ENCODE measurements around the gene RFXAP. TPM values are rescaled to one million over a fixed set of nuclear protein-coding genes. Genes with fewer than 3 reads are reported as not detected.
A peak's percentile ranks its signal among the peaks of the same experiment; 100 is the strongest.

The RFXAP gene
- total RNA-seq, 1 donor from 2014 or later: 5.3 TPM

DNA sequence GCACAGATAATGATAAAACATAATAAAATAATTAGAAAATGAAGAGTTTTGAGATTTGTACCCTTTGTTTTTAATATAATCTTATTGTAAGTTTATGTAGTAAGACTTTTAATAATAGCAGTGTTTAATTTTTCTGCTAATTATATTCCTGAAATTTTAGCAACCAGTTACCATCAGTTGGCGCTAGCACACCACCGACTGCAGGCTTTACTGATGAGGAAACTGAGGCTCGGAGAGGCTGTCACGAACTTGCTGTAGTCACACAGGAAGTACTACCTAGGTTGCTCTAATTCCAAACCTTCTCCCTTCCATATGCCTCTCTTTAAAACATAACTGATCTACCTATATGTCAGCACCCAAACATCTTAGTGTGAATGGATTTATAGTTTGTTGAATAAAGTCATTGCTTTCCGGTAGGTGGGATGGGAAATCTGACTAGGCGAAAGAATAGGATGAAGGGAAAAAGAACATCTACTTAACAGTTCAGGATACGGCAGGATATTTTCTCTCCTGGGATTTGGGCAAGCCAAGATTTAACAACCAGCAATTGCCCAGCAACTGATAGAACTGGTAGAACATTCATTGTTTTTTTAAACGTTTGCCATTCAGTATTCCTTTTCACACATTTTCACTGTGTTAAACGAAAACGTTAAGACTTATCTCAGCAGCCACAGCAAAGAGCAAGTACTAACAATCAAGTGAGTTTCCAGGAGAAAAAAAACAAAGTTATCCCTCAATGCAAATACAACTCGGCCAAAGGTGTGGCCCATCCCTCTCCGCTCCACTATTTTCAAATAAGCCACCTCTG lies 822 bp upstream of the RFXAP start:
- H3K27me3 ChIP-seq: no peaks in the 10 kb centered on the region
- DNase-seq: no peak

DNA sequence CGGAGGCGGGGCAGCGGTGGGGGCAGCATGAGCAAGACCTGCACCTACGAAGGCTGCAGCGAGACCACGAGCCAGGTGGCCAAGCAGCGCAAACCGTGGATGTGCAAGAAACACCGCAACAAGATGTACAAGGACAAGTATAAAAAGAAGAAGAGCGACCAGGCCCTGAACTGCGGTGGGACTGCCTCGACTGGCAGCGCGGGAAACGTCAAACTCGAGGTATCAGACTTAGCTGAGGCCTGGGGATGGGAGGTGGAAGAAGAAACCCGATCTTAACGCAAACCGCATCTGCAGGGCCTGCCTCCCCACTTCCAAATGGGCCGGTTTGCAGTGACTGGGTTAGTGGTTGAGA lies 693 bp downstream of the RFXAP start:
- peak overlapping the region; percentile 79 for H3K27ac ChIP-seq
- peak overlapping the region; percentile 74 for H3K4me3 ChIP-seq
- TF ChIP-seq, protein P1, sequence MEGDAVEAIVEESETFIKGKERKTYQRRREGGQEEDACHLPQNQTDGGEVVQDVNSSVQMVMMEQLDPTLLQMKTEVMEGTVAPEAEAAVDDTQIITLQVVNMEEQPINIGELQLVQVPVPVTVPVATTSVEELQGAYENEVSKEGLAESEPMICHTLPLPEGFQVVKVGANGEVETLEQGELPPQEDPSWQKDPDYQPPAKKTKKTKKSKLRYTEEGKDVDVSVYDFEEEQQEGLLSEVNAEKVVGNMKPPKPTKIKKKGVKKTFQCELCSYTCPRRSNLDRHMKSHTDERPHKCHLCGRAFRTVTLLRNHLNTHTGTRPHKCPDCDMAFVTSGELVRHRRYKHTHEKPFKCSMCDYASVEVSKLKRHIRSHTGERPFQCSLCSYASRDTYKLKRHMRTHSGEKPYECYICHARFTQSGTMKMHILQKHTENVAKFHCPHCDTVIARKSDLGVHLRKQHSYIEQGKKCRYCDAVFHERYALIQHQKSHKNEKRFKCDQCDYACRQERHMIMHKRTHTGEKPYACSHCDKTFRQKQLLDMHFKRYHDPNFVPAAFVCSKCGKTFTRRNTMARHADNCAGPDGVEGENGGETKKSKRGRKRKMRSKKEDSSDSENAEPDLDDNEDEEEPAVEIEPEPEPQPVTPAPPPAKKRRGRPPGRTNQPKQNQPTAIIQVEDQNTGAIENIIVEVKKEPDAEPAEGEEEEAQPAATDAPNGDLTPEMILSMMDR (IDR thresholded peaks at IDR 0.05): no peak
- no peaks in the 10 kb centered on the region for H3K36me3 ChIP-seq
- H3K27me3 ChIP-seq: no peaks in the 10 kb centered on the region
- no peak for DNase-seq
- H3K4me1 ChIP-seq: peaks cover 22% of the 10 kb centered on the region
- intact Hi-C loops (cut with DNase I): no loop called here
- no peaks in the 10 kb centered on the region for H3K9me3 ChIP-seq
- ATAC-seq: peak; percentile 3

More for the DNA sequence above, 822 bp upstream of the RFXAP start:
- TF ChIP-seq, protein P1 (IDR thresholded peaks at IDR 0.05): no peak
- H3K9me3 ChIP-seq: no peaks in the 10 kb centered on the region
- intact Hi-C loops (cut with DNase I): no loop called here
- H3K4me3 ChIP-seq: peak overlapping the region; percentile 74
- H3K4me1 ChIP-seq: peaks cover 22% of the 10 kb centered on the region
- peak overlapping the region; percentile 79 for H3K27ac ChIP-seq
- no peaks in the 10 kb centered on the region for H3K36me3 ChIP-seq
- no peak for ATAC-seq

DNA sequence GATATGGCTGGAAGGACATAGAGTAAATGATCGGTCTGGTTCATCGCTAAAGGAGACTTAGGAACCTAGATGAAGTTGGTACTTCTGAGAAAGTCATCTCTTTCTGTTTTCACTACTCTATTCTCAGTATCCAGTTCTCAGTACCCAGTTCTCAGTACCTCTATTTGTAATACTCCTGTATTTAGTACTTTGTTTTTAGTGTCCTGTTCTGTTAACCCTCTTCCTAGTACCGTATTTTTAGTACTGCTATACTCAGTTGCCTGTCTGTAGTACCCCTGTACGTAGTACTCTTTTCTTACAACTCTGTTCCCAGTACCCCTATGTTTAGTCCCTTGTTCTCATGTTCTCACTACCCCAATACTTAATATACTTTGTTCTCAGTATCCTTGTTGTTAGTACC lies 1.2 kb downstream of the RFXAP start:
- no peaks in the 10 kb centered on the region for H3K27me3 ChIP-seq
- no peak overlapping the region for H3K27ac ChIP-seq
- H3K36me3 ChIP-seq: peaks cover 3% of the 10 kb centered on the region
- DNase-seq (no peak), ATAC-seq (no peak)
- H3K4me1 ChIP-seq: peaks cover 22% of the 10 kb centered on the region
- intact Hi-C loops (cut with DNase I): no loop called here
- peak overlapping the region; percentile 74 for H3K4me3 ChIP-seq
- H3K9me3 ChIP-seq: no peaks in the 10 kb centered on the region
- TF ChIP-seq, protein P1 (IDR thresholded peaks at IDR 0.05): no peak

DNA sequence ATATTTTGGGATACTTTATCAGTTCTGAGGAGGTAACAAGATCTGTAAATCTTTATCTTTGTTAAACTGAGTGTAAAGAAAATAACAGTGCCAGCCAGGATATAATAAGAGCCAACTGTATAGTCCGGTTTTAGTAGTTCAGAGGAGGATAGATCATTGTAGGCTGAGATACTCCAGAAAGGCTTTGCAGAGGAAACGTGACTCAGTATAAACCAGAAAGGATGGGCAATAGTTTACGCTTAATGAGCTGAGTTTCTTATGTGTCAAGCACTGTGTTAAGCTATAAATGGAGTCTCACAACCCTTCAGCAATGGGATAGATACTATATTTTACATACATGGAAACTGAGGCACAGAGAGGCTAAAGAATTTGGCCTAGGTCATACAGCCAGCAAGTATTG lies 3.8 kb downstream of the RFXAP start:
- TF ChIP-seq, protein P1 (IDR thresholded peaks at IDR 0.05): no peak
- no peak for DNase-seq
- H3K27ac ChIP-seq: no peak overlapping the region
- no peaks in the 10 kb centered on the region for H3K27me3 ChIP-seq
- no peak for ATAC-seq
- peaks cover 26% of the 10 kb centered on the region for H3K36me3 ChIP-seq
- intact Hi-C loops (cut with DNase I): no loop called here
- no peaks in the 10 kb centered on the region for H3K9me3 ChIP-seq
- no peak overlapping the region for H3K4me3 ChIP-seq
- H3K4me1 ChIP-seq: peaks cover 22% of the 10 kb centered on the region

DNA sequence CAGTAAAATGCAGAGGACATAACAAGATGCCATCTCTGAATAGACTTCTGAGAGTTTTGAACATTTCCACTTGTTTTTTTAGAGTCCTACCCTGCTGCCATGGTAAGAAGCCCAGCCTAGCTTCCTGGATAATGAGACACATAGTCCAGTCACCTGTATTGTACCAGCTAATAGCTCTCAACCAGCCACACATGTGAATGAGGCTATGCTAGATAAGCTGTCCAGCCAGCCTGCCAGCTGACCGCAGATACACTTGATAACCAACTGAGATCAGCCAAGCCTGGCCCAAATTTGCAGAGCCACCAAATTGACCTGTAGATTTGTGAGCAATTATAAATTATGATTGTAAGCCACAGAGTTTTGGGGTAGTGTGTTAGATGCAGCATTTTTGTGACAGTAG lies 10.7 kb downstream of the RFXAP start:
- H3K27me3 ChIP-seq: no peaks in the 10 kb centered on the region

More for the DNA sequence above, 10.7 kb downstream of the RFXAP start:
- no peaks in the 10 kb centered on the region for H3K9me3 ChIP-seq
- intact Hi-C loops (cut with DNase I): no loop called here
- TF ChIP-seq, protein P1 (IDR thresholded peaks at IDR 0.05): no peak
- H3K27ac ChIP-seq: no peak overlapping the region
- H3K4me3 ChIP-seq: no peak overlapping the region
- H3K36me3 ChIP-seq: peaks cover 42% of the 10 kb centered on the region
- DNase-seq (no peak), ATAC-seq (peak; percentile 61)
- no peaks in the 10 kb centered on the region for H3K4me1 ChIP-seq
